Brain microvascular endothelial cell (primary cell): Measurements from ENCODE around the gene RENBP.

Experiments used
- DNase-seq: peaks from one replicate; pipeline ENCODE4 v3.0.0-alpha.2; 2020
- H3K27ac ChIP-seq: fragments of 250-450 bp; sonication (Bioruptor Pico); 2 replicates; pipeline ENCODE4 v1.5.1; 2020; ENCODE audit warnings: mild to moderate bottlenecking, moderate library complexity
- H3K27me3 ChIP-seq: fragments of 250-450 bp; sonication (Bioruptor Pico); replicated peaks from 2 replicates; pipeline ENCODE4 v1.5.1; 2020; ENCODE audit warnings: mild to moderate bottlenecking
- H3K36me3 ChIP-seq: fragments of 250-450 bp; sonication (Bioruptor Pico); replicated peaks from 2 replicates; pipeline ENCODE4 v1.5.1; 2020; ENCODE audit warnings: mild to moderate bottlenecking
- H3K4me3 ChIP-seq: 2 replicates; pipeline ENCODE4 v1.5.1; 2011; ENCODE audit warnings: low read depth, mild to moderate bottlenecking, control low read depth, low read length, moderate library complexity
- CTCF ChIP-seq: IDR thresholded peaks from 2 replicates; pipeline ENCODE4 v1.5.1; 2011; ENCODE audit warnings: low read depth, mild to moderate bottlenecking, moderate library complexity, low read length, control low read depth, inconsistent platforms; ENCODE audit errors: missing control alignments
- in situ Hi-C: cut with HindIII; loops from 2 replicates; pipeline ENCODE4 v1.10.0; 2017; ENCODE audit warnings: low sequenced_read_pairs, low pct_ligation_motif_present

RENBP gene

GRCh38 chrX:153955228-153955732, 10.8 kb upstream of the RENBP start:
- Histone ChIP-seq H3K27ac (no peak overlapping the region), H3K4me3 (no peak overlapping the region), H3K36me3 (peaks cover 82% of the 10 kb centered on the region), H3K27me3 (no peaks in the 10 kb centered on the region)
- DNase-seq = no peak
- in situ Hi-C loops = no loop called here
- TF ChIP-seq CTCF = no peak

- Histone ChIP-seq H3K27ac (no peak overlapping the region), H3K4me3 (no peak overlapping the region), H3K36me3 (peaks cover 83% of the 10 kb centered on the region), H3K27me3 (no peaks in the 10 kb centered on the region)
- TF ChIP-seq CTCF = no peak
- in situ Hi-C loops = no loop called here
- DNase-seq = no peak
Observed at GRCh38 chrX:153954558-153955227, 10.2 kb upstream of the RENBP start.

- Histone ChIP-seq H3K27me3 (no peaks in the 10 kb centered on the region), H3K4me3 (no peak overlapping the region), H3K36me3 (peaks cover 78% of the 10 kb centered on the region), H3K27ac (no peak overlapping the region)
- in situ Hi-C loops = no loop called here
- no peak for DNase-seq
- peak; percentile 29 for TF ChIP-seq CTCF
Observed at GRCh38 chrX:153953892-153954557, 9.6 kb upstream of the RENBP start.

GRCh38 chrX:153953342-153953830, 8.9 kb upstream of the RENBP start:
- Histone ChIP-seq H3K4me3 (no peak overlapping the region), H3K27ac (peak overlapping the region; percentile 45), H3K36me3 (peaks cover 77% of the 10 kb centered on the region), H3K27me3 (no peaks in the 10 kb centered on the region)
- peak; percentile 51 for DNase-seq
- in situ Hi-C loops = no loop called here
- peak; percentile 95 for TF ChIP-seq CTCF

- H3K27ac ChIP-seq = no peak overlapping the region
- no peak for DNase-seq
- in situ Hi-C loops = no loop called here
- H3K27me3 ChIP-seq = no peaks in the 10 kb centered on the region
- H3K4me3 ChIP-seq = no peak overlapping the region
- H3K36me3 ChIP-seq = peaks cover 68% of the 10 kb centered on the region
- TF ChIP-seq CTCF = no peak
Observed at GRCh38 chrX:153952373-153953026, 8.1 kb upstream of the RENBP start.
